Stimulated activated CD4-positive, alpha-beta T cell treated with anti-CD3 and anti-CD28 coated beads, Interleukin-4, amount 100 ng/mL, for 4 hours (primary cell): Measurements from ENCODE around the gene KAT7.

Experiments
- DNase-seq, 2 experiments: peaks; one replicate each; pipeline ENCODE4 v3.0.0-alpha.2; 2020

Gene KAT7

DNA sequence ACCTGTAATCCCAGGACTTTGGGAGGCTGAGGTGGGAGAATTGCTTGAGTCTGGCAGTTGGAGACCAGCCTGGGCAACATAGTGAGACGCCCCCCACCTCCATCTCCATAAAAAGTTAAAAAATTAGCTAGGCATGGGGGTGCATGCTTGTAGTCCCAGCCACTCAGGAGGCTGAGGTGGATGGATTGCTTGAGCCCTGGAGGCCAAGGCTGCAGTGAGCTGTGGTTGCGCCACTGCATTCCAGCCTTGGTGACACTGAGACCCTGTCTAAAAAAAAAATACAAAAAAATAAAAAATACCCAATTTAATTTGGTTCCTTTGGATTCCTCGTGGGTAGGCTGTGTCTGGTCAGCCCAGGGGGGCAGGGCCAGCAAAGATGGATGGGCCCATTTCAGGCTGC is 85.4 kb downstream of the KAT7 start:
- DNase-seq, result no peak

DNA sequence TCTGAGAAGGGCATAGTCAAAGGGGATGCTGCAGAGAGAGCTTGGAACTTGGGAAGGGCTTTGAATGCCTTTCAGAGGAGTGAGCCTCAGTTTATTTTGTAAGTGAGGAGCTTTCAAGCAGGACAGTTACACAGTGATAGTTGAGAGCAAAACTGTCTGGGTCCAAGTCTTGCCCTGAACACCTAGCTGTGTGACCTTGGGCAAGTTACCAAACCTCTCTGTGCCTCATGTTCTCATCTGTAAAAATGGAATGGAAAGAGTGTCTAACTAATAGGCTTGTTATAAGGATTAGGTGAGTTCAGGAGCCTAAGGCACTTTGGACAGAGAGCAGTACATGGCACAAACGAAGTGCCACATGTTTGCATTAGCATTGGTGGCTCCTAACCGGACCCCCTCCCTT is 86.4 kb downstream of the KAT7 start:
- no peak for DNase-seq

- no peak for DNase-seq
Measured at GRCh38 chr17:49875685-49876084, 87.2 kb downstream of the KAT7 start.

- DNase-seq, result no peak
Measured at GRCh38 chr17:49878931-49879904, 90.7 kb downstream of the KAT7 start.

DNA sequence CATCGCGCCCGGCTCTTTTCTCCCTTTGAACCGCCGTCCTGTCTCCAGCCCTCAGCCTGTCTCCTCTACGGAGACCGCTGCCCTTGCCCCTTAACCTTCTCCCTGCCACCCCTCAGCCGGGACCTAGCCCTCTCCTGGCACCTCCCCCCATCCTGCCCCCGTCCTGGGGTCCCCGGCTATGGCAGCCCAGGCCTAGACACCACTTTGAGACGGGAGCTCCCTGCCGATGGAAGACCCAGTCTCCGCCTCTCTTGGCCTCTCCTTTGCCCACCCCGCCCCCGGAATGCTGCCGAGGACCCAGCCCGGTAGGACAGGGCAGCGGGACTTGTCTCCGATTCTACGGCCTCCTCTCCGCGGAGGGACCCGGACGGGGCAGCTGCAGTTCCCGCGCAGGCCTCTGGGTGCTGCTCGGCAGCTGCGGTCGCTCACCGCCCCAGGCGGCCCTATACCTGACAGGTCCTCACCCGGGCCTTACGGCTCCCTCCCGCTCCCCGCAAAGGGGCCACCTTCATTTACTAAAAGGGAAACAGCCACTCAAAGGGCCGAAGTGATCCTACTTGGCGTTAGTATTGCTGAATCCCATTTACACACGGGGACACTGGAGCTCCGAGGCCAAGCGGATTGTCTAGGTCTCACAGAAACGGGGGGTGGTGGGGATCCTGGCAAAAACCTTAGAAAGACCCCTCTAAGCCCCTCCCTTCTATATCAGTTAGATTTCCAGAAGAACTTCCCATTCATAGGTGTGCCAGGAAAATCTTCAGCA is 92.0 kb downstream of the KAT7 start:
- DNase-seq, result peak; percentile 59 to 75

DNA sequence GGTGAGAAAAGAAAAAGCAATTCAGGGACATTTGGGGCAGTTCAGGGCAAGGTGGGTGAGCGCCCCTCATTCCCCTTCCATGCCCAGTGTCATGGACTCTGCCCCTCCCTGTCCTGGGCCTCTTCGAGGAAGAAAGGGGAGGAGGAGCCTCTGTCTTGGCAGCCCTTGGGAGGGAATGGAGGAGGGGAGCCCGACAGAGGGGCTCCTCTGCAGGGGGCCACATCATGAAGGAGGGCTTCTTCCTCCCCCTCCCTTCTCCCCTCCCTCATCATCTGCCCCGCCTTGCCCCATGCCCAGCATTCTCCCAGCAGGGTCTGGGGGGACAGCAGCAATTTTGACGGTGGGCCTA is 92.5 kb downstream of the KAT7 start:
- no peak for DNase-seq

- DNase-seq, result no peak
Measured at GRCh38 chr17:49882434-49882833, 94.0 kb downstream of the KAT7 start.
